ENCODE measurements around the gene FIP1L1.

FIP1L1 gene

DNA sequence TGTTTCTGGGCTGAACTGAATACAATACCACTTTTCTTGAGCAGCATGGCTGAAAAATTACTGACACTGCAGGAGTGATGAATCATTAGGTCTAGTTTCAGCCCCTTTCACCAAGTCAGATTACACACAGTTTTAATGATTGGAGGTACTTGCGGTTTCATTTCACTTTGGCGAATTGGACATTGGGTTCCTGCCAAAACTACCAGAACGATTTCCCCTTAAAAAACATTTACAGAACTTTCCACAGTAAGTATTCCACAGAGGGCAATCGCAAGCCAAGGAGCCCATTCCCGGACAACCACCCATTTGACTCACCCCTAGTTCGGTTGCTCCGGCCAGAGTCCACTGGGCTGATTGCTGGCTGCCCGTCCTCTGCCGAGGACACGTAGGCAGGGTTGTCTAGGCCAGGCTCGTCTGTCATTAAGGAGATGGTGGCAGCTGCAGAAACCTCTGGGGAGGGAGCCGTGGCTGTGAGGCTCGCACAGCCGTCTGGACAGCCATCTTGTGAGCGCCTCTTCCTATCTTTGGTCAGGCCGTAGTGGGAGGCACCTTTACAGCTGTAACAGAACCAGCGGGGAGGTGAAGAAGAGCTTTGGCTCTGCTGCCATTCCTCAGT lies 130.3 kb downstream of the FIP1L1 start:
- no peak for DNase-seq

DNA sequence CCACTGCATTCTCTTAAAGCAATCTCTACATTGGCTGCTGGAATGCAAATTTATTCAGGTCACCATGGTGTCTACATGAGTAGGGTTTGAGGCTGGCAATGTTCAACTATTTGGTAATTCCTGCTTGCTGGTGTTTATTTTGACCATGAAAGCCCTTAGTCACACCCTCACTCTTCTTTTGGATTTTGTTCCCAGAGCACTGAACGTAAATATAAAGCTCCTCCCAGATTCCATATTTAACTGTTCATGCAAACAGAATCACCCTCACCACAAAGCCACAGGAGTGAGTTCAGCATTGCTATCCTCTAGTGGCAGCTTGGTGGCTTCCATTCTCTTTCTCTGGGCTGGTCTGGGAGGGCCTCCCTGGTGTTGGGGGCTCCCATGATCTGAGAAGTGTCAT lies 131.0 kb downstream of the FIP1L1 start:
- no peak for DNase-seq

DNA sequence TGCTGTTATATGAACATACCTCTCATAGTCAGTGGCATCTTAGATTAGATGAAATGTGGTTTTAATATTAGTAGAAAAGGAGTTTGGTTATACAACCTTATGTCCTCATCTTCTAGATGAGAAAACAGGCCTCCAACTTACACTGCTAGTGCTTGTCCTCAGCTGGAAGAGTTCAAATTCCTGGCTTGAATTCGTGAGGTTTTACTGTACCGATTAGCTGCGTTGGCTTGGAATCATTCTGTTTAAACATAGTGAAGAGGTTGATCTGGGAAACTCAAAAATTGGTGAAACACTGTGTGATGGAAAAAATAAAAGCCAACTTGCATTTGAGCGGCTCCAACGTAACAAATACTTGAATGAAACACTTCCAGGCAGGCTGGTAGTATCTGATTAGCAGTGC lies 132.9 kb downstream of the FIP1L1 start:
- no peak for DNase-seq

All from T-helper 9 cell (primary cell).